ENCODE results near the gene ROBO2.

The ROBO2 gene

DNA sequence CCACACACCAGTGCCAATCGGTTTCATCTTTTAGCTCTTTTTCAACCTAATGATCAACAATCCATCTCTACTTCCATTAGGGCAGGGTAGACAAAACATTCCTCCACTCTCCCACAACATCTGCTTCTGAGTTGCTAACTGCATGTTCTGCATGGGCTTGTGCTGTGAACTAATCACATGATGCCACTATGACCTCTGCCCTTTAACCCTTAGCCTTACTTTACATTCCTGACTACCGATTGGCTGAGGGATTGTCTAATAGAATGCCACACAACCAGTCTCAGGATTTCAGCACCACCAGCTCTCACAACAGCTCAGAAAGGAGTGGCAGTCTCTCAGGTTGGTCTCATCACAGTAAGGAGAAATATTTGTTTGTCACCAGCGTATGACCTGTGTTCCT lies 562.8 kb downstream of the ROBO2 start:
- no peak for DNase-seq

DNA sequence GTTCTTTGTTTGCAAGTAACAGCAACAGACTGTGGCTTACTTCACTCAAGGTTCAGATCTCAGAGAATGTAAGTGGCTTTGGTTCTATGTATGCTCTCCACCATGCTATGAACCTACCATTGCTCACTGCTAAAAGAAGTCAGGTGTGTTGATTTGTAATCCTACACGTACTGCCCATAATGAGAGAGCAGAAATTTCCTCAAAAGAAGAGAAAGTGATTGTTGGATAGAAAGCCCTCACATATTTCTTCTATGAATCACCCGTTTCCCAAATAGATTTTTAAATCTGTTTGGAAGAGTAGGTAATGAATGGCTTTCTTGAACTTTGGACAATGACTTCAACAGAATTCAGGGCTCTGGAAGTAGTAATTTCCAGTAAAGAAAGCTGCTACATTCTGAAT lies 565.4 kb downstream of the ROBO2 start:
- no peak for DNase-seq

DNA sequence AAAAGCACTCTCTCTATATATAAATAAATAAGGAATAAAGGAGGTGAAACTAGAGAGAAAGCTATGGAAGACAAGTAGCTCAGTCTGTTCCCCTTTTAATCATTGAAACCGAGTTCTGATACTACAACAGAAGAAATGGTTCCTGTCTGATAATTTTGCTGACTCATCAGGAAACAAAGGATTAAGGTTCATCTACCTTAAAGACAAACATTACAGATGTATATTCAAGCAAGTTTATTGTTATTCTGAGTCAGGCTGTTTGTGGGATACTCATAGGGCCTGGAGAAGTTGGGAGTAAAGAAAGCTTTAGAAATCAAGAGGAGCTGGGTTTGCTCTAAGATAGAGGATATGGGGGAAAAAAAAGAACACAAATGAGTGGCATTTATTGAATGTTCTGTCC lies 566.0 kb downstream of the ROBO2 start:
- no peak for DNase-seq

DNA sequence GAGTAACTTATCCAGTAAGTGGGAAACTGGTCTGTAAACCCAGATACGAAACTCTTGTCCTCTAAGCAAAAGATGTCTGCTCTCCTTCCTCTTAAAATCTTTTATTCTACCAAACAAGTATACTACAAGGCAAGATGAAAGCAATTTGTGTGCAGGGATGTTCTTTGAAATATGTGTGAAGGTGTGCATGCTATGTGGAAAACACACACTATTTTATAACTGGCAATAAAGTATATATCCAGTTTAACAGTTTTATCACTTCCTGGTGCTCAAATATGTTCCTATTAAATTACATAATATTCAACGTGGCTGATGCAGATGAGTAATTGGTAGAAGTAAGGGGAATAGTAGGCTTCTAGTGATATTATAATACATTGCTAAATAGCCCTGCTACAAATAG lies 566.5 kb downstream of the ROBO2 start:
- DNase-seq, result no peak

DNA sequence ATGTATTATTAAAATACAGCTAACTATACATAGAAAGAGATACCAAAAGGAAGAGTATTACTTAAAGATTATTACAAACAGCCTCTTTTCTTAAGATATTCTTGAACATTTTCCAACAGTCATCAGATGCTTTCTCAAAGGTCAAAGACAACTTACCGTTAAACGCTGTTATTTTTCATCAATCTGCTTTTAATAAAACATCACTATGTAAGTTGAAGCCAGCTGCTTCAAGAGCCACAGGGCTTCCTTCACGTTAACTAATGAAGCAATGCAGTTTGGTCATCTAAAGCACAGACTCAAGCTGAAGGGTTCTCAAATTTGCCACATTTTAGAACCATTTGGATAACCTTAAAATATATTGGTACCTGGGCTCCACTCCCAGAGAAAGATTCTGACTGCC lies 578.8 kb downstream of the ROBO2 start:
- no peak for DNase-seq

DNA sequence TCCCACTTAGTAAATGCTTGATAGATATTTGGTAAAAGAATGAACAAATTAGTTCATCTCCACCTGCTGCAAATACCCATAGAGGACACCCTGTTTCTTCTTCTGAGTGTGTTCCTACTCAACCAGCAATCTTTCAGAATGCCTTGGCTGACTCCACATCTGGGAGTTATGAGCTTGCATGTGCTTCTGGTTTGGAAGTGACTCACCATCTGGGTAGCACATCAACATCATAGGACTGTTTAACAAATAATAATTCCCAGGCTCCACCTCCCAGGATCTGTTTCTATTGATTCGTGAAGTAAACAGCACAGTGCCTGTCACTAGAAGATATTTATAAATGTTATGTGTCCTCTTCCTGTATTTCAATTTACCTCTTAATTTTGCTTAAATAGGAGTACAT lies 580.1 kb downstream of the ROBO2 start:
- DNase-seq, result no peak

DNA sequence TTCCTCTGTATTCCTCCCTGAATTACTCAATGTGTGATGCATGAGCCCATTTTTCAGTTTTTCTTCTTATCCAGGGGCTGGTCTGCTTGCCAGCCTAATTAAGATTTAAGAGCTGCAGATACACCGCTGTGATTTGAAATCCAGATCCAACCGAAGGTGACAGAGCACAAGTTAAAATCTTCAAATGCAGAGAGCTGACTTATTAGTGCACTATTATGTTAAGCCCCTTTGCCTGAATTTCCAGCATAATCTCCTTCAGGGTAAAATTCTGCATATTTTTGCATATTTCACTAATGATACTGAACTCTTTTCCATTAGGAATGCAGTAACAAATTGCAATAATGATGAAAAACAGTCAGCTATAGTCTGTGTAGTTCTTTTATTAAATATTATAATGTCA lies 583.6 kb downstream of the ROBO2 start:
- no peak for DNase-seq

DNA sequence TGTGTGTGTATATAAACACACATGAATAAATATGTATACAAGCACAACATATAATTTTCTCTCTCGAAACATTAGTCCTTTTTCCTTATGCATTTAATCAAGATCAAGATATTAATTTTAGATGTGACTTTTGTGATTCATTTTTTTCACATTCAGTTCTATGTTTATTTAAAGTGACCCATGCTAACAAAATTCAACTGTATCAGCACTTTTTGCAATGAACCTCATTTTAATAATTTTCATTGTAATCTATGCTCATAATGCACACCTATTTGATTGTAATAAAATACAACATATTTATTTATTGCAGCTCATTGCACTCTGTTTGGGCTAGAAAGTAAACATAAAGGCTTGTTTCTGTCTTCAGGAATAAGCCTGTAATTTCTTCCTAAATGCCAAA lies 586.3 kb downstream of the ROBO2 start:
- no peak for DNase-seq

DNA sequence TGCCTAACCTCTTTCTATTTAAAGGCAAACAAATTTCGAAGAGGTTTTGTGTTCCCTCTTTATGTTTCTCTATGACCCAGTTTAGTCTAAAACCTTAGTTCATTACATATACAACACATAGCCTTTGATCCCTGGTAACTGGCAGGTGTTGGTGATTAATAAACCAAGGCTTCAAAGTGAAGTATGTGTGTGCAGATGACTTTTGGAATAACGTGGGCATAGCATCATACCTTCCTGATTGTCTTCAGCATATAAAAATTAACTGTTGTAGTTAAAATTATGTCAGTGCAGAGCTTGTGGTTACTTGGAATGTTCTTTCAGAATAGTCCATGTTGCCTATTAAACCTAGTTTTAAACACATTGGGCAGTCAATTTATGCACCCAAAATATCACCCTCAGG lies 608.3 kb downstream of the ROBO2 start:
- DNase-seq, result no peak

DNA sequence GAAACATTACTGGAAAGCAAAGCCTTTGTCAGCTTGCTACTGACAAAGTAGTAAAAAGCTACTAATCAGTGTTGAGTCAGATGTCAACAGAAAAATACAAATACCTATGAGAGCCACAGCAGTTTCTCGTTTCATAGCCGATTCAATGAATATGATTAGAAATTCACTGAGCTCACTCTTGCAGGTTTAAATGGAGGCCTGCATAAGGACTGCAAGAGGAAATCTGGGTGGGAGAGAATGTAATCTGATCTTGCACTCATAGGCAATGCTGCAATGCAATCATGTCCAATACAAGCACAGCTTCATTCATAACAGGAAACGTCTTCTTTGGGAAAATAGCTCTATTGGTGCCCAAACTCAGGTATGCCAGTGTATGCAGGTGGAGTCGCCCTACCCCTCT lies 608.8 kb downstream of the ROBO2 start:
- no peak for DNase-seq

DNA sequence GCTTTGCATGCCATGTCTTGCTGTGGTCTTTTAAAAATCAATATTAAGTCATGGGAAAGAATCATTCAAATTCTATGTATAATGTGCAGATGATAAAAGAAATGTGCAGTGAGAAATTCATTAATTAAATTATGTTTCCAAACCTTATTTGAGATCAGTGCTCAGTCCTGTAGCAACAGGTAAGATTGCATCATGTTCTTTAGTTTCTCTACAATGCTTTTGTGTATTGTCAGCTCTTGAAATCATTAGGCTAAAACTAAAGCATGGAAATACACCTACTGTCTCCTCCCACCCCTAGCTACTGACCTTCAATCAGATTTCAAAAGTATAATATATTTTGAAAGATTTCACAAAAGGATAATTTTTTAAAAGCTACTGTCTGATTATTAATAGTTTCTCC lies 612.7 kb downstream of the ROBO2 start:
- DNase-seq, result no peak

DNA sequence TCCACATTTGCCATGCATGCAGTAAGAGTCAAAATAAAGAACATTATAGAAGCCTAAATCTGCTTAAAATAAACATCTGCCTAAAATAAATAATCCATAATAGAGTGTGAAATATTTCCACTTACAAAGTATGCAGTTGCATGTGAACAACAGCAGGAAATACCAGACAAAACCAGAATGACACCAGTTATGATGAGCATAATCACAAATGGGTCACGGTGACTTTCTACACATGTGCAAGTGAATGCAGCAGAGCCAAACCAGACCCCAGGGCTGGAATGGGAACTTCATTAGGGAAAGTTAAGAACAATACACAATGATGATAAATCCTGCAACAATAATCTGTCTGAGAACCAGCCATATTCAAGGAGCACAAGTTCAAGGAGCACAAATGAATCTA lies 615.5 kb downstream of the ROBO2 start:
- no peak for DNase-seq

DNA sequence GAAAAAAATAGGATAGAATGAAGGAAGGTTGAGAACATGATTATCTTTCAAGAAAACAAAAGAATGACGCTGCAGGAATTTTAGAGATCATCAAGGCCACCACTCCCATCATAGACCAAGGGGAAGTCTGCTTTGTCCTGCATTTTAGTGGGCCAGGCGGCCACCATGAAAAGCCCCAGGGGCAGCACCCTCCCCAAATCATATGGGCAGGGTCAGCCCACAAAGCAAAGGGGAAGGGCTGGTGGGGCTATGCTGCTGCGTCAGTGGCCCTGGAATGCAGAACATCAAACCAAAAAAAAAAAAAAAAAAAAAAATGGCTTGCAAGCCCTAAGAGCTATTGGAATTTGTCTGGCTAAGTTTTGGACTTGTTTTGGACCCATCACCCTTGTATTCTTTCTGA lies 620.8 kb downstream of the ROBO2 start:
- DNase-seq, result no peak

DNA sequence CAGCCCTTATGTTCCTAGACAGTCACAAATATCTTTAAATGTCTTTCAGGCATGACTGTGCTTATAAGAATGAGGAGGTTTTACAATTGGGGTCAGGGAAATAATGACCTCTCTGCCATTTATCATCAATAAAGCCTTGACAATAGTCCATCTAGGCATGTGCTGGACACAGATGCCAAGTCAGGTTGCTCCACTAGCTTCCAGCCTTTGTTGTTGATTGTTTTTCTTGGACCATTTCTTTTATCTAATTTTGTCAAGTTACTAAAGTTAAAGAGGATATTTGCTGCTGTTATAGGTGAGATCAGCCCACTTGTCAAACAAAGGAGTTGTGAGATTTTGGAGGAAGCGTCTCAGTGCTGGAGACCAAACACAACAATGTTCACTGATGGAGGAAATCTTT lies 628.0 kb downstream of the ROBO2 start:
- DNase-seq, result no peak

DNA sequence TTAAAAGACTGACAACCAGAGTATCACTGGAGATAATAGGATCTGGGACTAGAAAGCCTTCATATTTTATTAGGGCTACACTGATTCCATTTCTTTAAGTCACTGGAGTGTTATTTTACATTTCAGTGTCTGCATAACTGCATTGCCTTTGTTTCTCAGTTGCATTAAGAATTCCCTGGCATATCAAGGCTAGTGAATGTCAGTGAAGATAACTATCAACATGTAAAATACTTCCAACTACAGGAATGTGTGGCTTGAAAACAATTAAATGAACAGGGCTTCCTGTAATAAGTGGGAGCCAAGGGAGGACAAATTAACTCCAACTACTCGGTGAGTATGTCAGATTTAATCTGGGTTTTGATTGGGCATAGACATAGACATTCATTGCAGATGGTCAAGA lies 628.5 kb downstream of the ROBO2 start:
- no peak for DNase-seq

DNA sequence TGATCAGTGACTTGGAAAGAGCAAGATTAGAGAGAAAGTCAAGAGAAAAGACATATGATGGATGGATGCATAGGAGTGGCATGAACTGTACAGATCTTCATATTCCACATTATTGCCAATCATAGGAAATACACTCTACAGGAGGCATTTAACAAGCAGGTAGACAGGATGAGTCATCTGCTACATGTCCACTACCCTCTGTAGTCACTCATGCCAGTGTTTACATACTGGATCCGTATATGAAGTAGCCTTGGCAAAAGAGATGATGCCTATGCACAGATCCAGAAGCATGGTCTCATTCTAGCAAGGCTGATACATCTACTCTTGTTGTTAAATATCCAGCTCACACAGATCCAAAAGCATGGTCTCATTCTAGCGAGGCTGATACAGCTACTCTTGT lies 632.1 kb downstream of the ROBO2 start:
- DNase-seq, result no peak

DNA sequence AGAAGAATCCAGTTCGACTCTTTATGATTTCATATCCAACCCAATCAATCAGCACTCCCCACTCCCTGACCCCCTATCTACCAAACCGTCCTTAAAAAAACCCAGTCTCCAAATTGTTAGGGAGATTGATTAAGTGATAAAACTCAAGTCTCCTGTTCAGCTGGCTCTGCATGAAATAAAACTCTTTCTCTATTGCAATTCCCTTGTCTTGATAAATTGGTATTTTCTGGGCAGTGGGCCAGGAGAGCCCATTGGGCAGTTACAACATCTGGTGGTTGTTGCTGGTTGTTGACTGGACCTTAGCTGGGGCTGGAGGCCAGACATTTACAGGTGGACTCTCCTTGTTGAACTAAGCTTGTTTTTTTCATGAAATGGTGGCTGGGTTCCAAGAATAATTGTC lies 642.3 kb downstream of the ROBO2 start:
- no peak for DNase-seq

DNA sequence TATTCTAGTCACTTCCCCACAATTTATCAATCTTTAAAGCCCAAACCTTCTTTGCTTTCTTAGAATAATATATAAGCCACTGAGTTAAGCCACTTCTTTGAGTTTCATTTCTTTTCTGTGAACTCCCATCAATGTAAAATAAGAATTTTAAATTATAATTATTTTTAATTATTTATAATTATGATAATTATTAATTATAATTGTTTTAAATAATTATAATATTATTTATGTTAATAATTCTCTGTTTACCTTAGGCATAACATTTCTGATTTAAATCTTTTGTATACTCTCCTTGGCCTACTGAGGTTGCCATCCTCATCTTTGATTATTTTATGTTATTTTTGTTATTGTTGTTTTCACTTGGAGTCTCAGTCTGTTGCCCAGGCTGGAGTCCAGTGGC lies 644.2 kb downstream of the ROBO2 start:
- no peak for DNase-seq

DNA sequence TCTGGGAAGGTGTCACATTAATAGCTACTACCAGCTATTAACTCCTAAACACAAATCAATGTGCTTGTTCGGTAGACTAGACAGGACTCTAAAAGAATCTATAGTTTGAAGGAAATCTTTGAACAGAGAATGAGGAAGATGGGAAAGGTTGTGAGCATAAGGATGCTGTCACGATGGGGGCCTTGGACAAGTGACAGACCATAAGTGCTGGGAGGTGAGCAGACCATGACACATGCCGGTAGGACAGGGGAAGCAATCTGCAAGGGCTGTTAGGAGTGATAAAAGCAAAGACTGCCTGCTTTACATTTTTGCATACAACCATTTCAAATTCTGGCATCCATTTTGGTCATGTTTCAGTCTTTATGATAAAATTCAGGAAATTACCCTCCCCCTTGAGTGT lies 645.8 kb downstream of the ROBO2 start:
- no peak for DNase-seq

DNA sequence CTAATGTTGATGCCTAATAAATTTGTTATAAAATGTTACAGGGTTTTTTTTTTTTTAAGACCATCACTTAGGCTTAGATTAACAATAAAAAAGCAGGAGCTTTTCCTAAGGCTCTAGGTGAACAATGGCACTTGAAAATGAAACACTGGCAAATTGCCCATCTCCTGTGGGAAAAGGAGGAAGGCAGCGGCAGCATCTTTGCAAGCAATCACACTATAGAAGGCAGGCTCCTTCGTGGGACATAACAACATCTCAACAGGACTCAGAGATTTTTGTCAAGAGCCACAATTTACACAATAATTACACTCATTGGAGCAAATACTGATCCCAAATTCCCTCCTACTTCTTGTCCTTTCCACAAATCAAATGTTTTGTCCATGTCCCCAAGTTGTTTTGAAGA lies 646.7 kb downstream of the ROBO2 start:
- DNase-seq, result no peak

DNA sequence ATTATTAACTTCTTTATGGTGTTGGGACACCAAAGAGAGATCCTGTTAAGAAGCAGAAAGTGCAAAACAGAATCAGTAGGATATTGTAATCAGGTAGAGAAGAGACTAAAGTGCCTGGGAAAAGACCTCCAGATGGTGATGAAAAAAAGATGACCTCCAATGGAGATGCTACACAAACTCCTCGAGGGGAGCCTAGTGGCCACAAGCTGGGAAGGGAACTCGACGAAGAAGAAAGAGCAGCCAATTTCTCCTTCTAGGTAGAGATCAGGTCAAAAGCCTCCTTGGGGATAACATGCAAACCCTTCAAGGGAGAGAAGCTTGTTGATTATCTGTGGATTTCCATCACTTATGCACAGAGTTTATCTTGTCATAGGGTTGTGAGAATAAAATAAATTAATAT lies 647.6 kb downstream of the ROBO2 start:
- DNase-seq, result no peak

DNA sequence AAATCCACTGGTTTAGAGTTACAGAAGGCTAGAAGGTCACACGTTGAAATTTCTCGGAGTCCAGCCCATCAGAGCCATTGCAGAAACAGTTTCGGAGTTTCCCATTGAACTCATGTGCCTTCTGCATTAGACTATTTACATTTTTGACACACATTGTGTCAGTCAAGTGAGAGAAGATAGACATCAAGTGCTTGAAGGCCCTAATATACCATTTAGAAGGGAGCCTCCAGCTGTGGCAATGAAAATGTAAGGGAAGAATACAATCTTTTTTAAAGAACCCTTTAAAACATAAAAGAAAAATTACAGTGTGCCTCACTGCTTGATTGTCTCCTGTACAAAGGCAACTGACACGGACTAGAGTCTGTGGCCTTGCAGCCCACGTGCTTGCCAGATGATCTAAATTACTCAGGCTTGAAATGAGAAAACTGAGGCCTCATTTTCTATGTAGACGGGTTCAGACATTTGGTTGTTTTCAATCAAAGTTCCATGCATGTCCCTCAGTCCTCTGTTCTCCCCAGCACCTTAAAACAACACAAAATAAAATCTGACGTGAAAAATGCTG lies 650.5 kb downstream of the ROBO2 start:
- no peak for DNase-seq

DNA sequence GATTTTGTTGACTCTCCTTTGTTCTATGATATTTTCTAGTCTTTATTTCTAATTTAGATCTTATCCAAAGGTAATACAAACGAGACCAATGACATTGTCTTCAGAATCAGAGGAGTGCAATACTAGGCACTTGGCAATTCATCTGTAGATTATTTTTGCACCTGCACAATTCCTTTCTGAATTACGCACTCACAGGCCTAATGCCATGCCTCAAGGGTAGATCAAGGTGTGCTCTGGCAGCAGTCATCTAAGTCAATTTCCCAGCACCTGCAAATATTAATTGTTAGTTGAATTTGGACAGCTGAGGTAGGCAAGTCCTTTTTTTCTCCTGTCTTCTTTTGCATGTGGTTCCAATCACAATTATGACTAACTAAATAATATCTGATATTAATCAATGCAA lies 653.2 kb downstream of the ROBO2 start:
- DNase-seq, result no peak

DNA sequence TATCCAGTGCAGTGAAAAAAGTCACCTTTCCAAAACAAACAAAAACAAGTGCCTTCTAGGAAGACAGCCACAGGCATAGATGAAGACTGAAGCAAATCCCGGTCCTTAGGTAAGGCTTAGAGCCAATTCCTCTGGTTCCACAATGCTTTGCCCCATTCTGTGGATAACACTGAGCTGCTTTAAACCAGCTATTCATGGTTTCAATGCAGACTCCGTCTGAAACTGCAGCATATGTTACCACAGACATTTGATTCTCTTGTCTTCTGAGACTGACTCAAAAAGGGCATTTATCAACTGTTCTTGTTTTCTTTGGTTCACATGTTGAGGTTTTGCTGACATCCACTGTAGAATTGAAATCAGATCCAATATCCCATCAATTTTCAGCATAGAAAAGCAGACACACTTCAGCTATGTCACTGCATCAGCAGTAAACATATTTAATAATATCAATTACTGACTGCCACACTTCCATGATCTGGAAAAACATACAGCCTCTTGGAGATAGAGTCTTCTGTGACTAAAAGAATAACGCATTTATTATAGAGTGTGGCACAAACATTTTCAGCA lies 659.3 kb downstream of the ROBO2 start:
- no peak for DNase-seq
